HepG2 (cell line): ENCODE data around the gene ZAR1L. TPM values are rescaled to one million over a fixed set of nuclear protein-coding genes. Genes with fewer than 3 reads are reported as not detected.

Source experiments
- ATF5 ChIP-seq: sonication (generic); formaldehyde crosslinking; IDR thresholded peaks from 2 replicates; pipeline ENCODE4 v1.4.0; 2020; ENCODE audit warnings: mild to moderate bottlenecking, low read depth, missing genetic modification reagents
- BCL3 ChIP-seq: sonication (generic); formaldehyde crosslinking; IDR thresholded peaks from 2 replicates; pipeline ENCODE4 v1.5.1; 2020; ENCODE audit warnings: mild to moderate bottlenecking, missing genetic modification reagents, moderate library complexity
- BRCA1 ChIP-seq: sonication (generic); formaldehyde crosslinking; IDR thresholded peaks from 2 replicates; pipeline ENCODE4 v1.4.0; 2020; ENCODE audit warnings: missing genetic modification reagents
- CBX2 ChIP-seq, 2 experiments: fragments of 200-600 bp in 1 of 2; sonication (generic); formaldehyde crosslinking in 1 of 2; IDR thresholded peaks; 2 replicates each; pipeline versions ENCODE4 v1.7.0 to v1.8.1; 2018 to 2022; ENCODE audit warnings: low read depth in 2 of 2, low read length in 1 of 2, mild to moderate bottlenecking in 1 of 2, missing genetic modification reagents in 1 of 2
- DMTF1 ChIP-seq: sonication (generic); formaldehyde crosslinking; IDR thresholded peaks from 2 replicates; pipeline ENCODE4 v1.4.0; 2020; ENCODE audit warnings: mild to moderate bottlenecking, missing genetic modification reagents
- FOXA1 ChIP-seq, 2 experiments: fragments of 450-650 bp in 1 of 2; sonication (generic) in 1 of 2; formaldehyde crosslinking in 1 of 2; IDR thresholded peaks; 2 replicates each; pipeline versions ENCODE4 v1.4.0 to v1.6.1; 2016 to 2020; ENCODE audit warnings: missing genetic modification reagents in 1 of 2
- NPAS2 ChIP-seq: sonication (generic); formaldehyde crosslinking; IDR thresholded peaks from 2 replicates; pipeline ENCODE4 v1.8.0; 2022; ENCODE audit warnings: mild to moderate bottlenecking, missing genetic modification reagents, borderline replicate concordance
- NR3C1 ChIP-seq: sonication (generic); formaldehyde crosslinking; IDR thresholded peaks from 2 replicates; pipeline ENCODE4 v1.4.0; 2020; ENCODE audit warnings: missing genetic modification reagents
- PHF20 ChIP-seq: sonication (generic); formaldehyde crosslinking; IDR thresholded peaks from 2 replicates; pipeline ENCODE4 v1.5.0; 2020; ENCODE audit warnings: mild to moderate bottlenecking, missing genetic modification reagents
- RFX5 ChIP-seq: IDR thresholded peaks from 2 replicates; pipeline ENCODE4 v1.6.1; 2011; ENCODE audit warnings: low read depth, low read length, improper control_type of control experiment
- SCMH1 ChIP-seq: sonication (generic); formaldehyde crosslinking; IDR thresholded peaks from 2 replicates; pipeline ENCODE4 v1.9.0; 2021; ENCODE audit warnings: missing genetic modification reagents, mild to moderate bottlenecking, borderline replicate concordance
- SYNCRIP ChIP-seq: fragments of 200-400 bp; formaldehyde crosslinking; IDR thresholded peaks from 2 replicates; pipeline ENCODE4 v1.6.1; 2018; ENCODE audit warnings: mild to moderate bottlenecking, low read depth, low read length; ENCODE audit not compliant: insufficient read depth
- TARDBP ChIP-seq: sonication (generic); formaldehyde crosslinking; IDR thresholded peaks from 2 replicates; pipeline ENCODE4 v1.8.0; 2022; ENCODE audit warnings: mild to moderate bottlenecking, missing genetic modification reagents
- ZBTB42 ChIP-seq: sonication (generic); formaldehyde crosslinking; IDR thresholded peaks from 2 replicates; pipeline ENCODE4 v1.5.0; 2020; ENCODE audit warnings: mild to moderate bottlenecking, missing genetic modification reagents
- ZKSCAN8 ChIP-seq: IDR thresholded peaks from 2 replicates; pipeline ENCODE4 v1.6.1; 2016; ENCODE audit warnings: borderline replicate concordance, missing genetic modification reagents, missing compliant biosample characterization
- ZMYM3 ChIP-seq: sonication (generic); formaldehyde crosslinking; IDR thresholded peaks from 2 replicates; pipeline ENCODE4 v1.5.1; 2020; ENCODE audit warnings: mild to moderate bottlenecking, missing genetic modification reagents
- ZMYM4 ChIP-seq: sonication (generic); formaldehyde crosslinking; IDR thresholded peaks from 2 replicates; pipeline ENCODE4 v1.8.1; 2023; ENCODE audit warnings: mild to moderate bottlenecking, missing genetic modification reagents
- ZNF101 ChIP-seq: sonication (generic); formaldehyde crosslinking; IDR thresholded peaks from 2 replicates; pipeline ENCODE4 v1.4.0; 2020; ENCODE audit warnings: mild to moderate bottlenecking, low read depth, missing genetic modification reagents, borderline replicate concordance
- ZNF232 ChIP-seq: sonication (generic); formaldehyde crosslinking; IDR thresholded peaks from 2 replicates; pipeline ENCODE4 v1.4.0; 2020; ENCODE audit warnings: missing genetic modification reagents, borderline replicate concordance
- ZNF276 ChIP-seq: sonication (generic); formaldehyde crosslinking; IDR thresholded peaks from 2 replicates; pipeline ENCODE4 v1.4.0; 2020; ENCODE audit warnings: mild to moderate bottlenecking, low read depth, missing genetic modification reagents
- ZNF337 ChIP-seq: sonication (generic); formaldehyde crosslinking; IDR thresholded peaks from 2 replicates; pipeline ENCODE4 v1.5.1; 2020; ENCODE audit warnings: missing genetic modification reagents, low read depth, mild to moderate bottlenecking, borderline replicate concordance
- ZNF441 ChIP-seq: sonication (generic); formaldehyde crosslinking; IDR thresholded peaks from 2 replicates; pipeline ENCODE4 v1.7.0; 2021; ENCODE audit warnings: missing genetic modification reagents, borderline replicate concordance
- ZNF546 ChIP-seq: sonication (generic); formaldehyde crosslinking; conservative IDR thresholded peaks from 2 replicates; pipeline ENCODE4 v1.8.1; 2023; ENCODE audit warnings: mild to moderate bottlenecking, missing genetic modification reagents
- ZNF607 ChIP-seq: sonication (generic); formaldehyde crosslinking; IDR thresholded peaks from 2 replicates; pipeline ENCODE4 v1.5.1; 2020; ENCODE audit warnings: missing genetic modification reagents, mild to moderate bottlenecking, borderline replicate concordance
- polyA plus RNA-seq, 8 experiments: library from polyadenylated mRNA; depleted of rRNA in 3 of 8; stranded (reverse) in 7 of 8; unstranded in 1 of 8; fragments of >200 nt; fragmentation: Illumina TruSeq in 4 of 8; extraction: Trizol in 4 of 8; gene quantifications; 2 replicates each; pipeline versions ENCODE4 v1.2.1 to v1.2.3, GENCODE V29; 2011 to 2016; ENCODE audit warnings: low read depth in 4 of 8, missing spikeins in 1 of 8, mixed read lengths in 1 of 8; ENCODE audit not compliant: insufficient read depth in 1 of 8
- total RNA-seq, 5 experiments: library from RNA; depleted of rRNA; stranded (reverse); fragments of >200 nt; fragmentation: Illumina TruSeq; extraction: Trizol; gene quantifications; 2 replicates each; pipeline ENCODE4 v1.2.3, GENCODE V29; 2016; ENCODE audit warnings: low read depth in 1 of 5

The ZAR1L gene
- total and polyA plus RNA-seq, 2 of the 13 experiments (the other 11 are each of a cell fraction or from before 2014, with no cell fraction given): 0.09 TPM; not detected in 1

- TF ChIP-seq ZNF546: no peak
- no peak for TF ChIP-seq DMTF1 (CRISPR knock-in tag)
- TF ChIP-seq BCL3 (CRISPR knock-in tag): no peak
- TF ChIP-seq ZBTB42 (CRISPR knock-in tag): no peak
- no peak for TF ChIP-seq CBX2 (IDR thresholded peaks at IDR 0.05; ENCODE audit: low read depth, low read length)
- TF ChIP-seq CBX2 (CRISPR knock-in tag; IDR thresholded peaks at IDR 0.05; ENCODE audit: low read depth): no peak
- TF ChIP-seq ZNF232 (CRISPR knock-in tag): no peak
- TF ChIP-seq SYNCRIP: no peak
- peak; percentile 85 for TF ChIP-seq TARDBP (CRISPR knock-in tag)
- TF ChIP-seq ZNF276 (CRISPR knock-in tag): no peak
- TF ChIP-seq ZNF337 (CRISPR knock-in tag): no peak
- TF ChIP-seq ZNF441: no peak
- TF ChIP-seq ATF5 (CRISPR knock-in tag): no peak
- no peak for TF ChIP-seq ZNF101 (CRISPR knock-in tag)
- no peak; the same call in 1 of the 2 replicates for TF ChIP-seq ZKSCAN8 (CRISPR knock-in tag)
- TF ChIP-seq ZNF607 (CRISPR knock-in tag): peak; percentile 52; the same call in 1 of the 2 replicates
- peak; percentile 96 for TF ChIP-seq PHF20 (CRISPR knock-in tag)
- no peak for TF ChIP-seq NR3C1
- no peak for TF ChIP-seq FOXA1 (IDR thresholded peaks at IDR 0.05)
- no peak for TF ChIP-seq FOXA1 (CRISPR knock-in tag; IDR thresholded peaks at IDR 0.05)
- no peak for TF ChIP-seq RFX5
- TF ChIP-seq BRCA1: no peak
- no peak for TF ChIP-seq SCMH1 (CRISPR knock-in tag)
- no peak for TF ChIP-seq ZMYM3 (CRISPR knock-in tag)
- TF ChIP-seq NPAS2 (CRISPR knock-in tag): no peak
- peak; percentile 89 for TF ChIP-seq ZMYM4 (CRISPR knock-in tag)
These were observed at the start of gene ZAR1L, which contains the start of gene BRCA2 (continued) for GRCh38 chr13:32315238-32316027.
